Measurements from ENCODE around the gene GYPB.
"Not testable (repeated sequence)": the region's sequence is repeated elsewhere in the genome, so short reads cannot be mapped to it uniquely, and the experiment has no call there.

The GYPB gene

GRCh38 chr4:144008602-144009001, 10.6 kb downstream of the GYPB start:
- not testable (repeated sequence) for DNase-seq

- DNase-seq = not testable (repeated sequence)
Measured at GRCh38 chr4:144007960-144008359, 11.2 kb downstream of the GYPB start.

- DNase-seq = peak; percentile 95
Measured at GRCh38 chr4:144006200-144006803, 12.9 kb downstream of the GYPB start.

GRCh38 chr4:144005558-144005953, 13.6 kb downstream of the GYPB start:
- DNase-seq = not testable (repeated sequence)

DNA sequence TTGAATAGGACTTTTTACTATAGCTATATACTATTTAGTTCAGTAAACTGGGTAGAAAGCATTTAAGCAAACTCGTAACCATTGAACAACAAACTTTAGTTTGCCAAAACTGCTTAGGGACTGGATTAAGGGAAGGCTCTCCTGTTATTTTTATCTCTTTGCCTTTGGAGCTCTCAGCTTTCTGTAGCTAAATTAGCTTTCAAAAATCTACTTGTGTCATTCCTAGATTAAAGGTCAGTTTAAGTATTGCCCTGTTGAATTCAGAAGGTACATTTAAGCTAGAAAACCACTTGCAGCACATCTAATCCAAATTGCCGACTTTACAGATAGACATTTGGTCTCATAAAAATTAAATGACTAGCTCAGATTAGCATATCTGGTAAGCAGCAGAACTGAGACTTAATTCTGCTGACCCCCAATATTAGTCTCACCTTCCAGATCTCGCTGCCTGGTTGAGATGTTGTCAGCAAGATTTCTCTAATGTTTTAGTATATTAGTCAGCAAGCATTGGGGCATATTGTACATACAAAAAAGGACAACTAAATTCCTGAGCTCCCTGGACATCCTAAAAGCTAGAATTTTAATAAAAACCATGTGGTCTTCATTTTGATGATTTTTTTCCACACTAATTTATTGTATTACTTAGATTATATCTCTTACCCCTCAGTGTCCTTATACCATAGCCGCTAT, 14.2 kb downstream of the GYPB start:
- DNase-seq = peak; percentile 13

DNA sequence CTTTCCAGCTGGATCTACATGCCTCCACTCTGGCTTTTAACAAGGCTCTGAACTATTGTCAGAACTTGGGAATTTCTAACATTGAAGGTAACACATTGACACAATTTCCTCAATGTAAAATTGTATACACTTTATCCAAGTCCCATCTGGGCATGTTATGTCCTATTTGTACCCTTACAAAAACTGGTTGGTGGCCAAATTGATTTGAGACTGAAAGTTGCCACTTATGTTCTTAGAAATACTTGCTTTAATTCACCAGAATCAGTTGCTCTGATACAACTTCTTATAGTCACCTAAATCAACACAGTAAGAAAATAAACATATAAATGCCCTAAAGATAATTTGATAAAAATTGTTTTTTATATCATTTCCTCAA, 15.3 kb downstream of the GYPB start:
- not testable (repeated sequence) for DNase-seq

DNA sequence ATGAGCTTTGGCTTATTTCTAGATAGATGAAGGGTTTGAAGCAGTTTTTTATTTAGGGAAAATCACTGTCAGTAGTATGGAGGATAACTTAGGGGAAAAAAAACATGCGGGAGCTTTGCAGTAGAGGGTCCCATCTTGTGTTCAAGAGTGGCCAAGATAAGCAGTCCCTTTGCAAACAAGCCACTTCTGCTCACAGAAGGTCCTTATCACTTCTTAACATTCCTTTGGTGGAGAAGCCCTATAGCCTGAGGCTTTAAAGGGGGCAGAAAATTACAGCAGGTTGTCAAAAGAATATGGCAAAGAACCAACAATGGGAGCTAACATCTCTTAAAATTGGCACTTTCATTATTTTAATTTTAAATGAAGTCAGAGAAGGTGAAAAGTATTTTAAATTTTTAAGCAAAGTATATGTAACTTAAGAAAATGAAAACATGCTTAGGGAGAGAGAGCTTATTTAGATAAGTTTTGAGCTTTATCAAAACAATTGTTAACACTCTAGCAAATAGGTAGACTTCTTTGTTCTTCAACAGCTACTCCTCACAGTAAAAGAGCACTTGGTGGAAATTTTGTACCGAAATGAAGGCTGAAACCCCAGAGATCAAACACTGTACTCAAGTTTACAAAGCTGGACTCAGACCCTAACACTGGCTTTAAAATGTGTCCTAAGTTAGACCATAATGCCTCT, 15.8 kb downstream of the GYPB start:
- DNase-seq = peak; percentile 85

GRCh38 chr4:144000331-144000995, 18.7 kb downstream of the GYPB start:
- DNase-seq = peak; percentile 58

- not testable (repeated sequence) for DNase-seq
Measured at GRCh38 chr4:143996193-143996592, 23.0 kb downstream of the GYPB start.

DNA sequence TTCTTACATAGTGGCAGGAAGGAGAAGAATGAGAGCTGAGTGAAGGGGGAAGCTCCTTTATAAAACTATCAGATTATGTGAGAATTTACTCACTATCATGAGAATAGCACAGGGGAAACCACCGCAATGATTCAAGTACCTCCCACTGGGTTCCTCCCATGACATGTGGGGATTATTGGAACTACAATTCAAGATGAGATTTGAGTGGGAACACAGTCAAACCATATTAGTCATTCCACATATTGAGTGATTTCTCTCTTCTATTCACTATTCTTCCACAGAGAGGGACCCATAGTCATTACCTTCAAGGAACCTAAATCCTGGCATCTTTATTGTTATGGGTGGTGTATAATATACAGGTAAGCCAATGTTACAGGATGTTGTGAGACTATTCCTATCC, 27.4 kb downstream of the GYPB start:
- not testable (repeated sequence) for DNase-seq

DNA sequence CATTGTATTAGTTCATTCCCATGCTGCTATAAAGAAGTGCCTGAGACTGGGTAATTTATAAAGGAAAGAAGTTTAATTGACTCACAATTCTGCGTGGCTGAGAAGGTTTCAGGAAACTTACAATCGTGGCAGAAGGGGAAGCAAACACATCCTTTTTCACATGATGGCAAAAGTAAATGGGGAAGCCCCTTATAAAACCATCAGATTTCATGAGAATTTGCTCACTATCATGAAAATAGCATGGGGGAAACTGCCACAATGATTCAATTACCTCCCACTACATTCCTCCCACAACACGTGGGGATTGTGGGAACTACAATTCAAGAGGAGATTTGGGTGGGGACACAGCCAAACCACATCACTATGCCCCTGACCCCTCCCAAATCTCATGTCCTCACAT, 28.5 kb downstream of the GYPB start:
- DNase-seq = not testable (repeated sequence)

- DNase-seq = no peak
Measured at GRCh38 chr4:143986180-143986579, 33.0 kb downstream of the GYPB start.

- peak; percentile 78 for DNase-seq
Measured at GRCh38 chr4:143980776-143981175, 38.4 kb downstream of the GYPB start.

DNA sequence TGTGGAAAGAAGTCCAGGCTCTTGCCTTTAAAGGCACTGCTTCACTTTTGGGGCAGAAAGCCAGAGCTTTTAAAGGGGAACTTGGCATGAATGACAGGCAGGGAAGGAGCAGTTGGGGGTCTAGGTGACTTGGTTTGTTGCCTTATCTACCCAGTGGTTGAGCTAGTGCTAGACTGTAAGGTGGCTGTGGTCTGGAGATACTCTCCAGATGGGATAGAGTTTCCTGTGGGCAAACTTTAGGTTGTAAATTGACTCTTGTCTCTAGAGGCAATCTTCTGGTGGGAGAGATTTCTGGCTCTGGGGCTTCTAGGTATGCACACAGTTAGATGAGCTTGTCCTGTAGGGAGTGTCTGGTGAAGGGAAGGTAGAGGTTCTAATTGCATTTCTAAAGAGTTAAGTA, 43.7 kb downstream of the GYPB start:
- peak; percentile 80 for DNase-seq

GRCh38 chr4:143974021-143974420, 45.2 kb downstream of the GYPB start:
- DNase-seq = peak; percentile 69

GRCh38 chr4:143961075-143961474, 58.1 kb downstream of the GYPB start:
- peak; percentile 71 for DNase-seq

- DNase-seq = peak; percentile 75
Measured at GRCh38 chr4:143955306-143955705, 63.9 kb downstream of the GYPB start.

DNA sequence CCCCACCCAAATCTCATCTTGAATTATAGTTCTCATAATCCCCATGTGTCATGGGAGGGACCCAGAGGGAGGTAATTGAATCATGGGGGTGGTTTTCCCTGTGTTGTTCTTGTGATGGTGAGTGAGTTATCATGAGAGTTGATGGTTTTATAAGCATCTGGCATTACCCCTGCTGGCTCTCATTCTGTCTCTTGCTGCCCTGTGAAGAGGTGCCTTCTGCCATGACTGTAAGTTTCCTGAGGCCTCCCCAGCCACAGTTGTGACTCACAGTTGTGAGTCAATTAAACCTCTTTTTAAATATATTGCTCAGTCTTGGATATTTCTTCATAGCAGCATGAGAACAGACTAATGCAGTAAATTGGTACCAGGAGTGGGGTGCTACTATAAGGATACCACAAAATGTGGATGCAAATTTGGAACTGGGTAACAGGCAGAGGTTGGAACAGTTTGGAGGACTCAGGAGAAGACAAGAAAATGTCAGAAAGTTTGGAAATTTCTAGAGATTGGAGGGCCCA, 67.7 kb downstream of the GYPB start:
- not testable (repeated sequence) for DNase-seq

GRCh38 chr4:143950967-143951366, 68.2 kb downstream of the GYPB start:
- not testable (repeated sequence) for DNase-seq

DNA sequence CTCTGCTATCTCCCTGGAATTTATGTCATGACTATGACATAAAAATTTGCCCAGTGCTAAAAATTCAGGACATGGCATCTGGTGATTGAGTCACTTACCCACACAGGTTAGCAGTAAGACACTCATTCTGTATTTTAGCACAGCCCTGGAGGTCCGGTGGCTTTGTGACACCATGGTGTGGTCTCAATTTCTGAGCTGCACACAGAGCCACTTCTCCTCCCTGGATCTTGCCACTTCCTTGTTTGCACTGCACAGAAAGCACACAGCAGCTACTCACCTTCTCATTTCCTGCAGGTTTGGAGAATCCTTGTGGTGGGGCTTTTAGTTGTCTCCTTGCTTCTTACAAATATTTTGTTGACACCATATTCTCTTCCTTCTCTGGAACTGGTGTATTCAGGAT, 69.0 kb downstream of the GYPB start:
- DNase-seq = not testable (repeated sequence)

DNA sequence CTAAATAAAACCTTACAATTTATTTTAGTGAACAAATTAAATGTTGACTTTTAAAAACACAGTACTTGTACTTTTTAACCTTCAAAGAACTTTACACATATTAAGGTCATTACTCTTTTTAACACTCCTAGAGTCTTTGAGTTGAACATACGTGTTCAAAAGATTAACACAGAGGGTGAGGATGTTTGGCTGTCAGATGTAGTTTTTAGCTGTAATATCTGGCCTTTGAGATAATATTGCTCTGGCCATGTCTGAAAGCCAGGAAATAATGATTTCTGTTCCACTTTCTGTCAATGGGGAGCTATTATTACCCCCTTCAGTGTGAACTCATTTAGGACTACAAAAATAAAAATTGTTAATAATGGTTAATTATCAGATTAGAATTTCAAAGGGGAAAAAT, 71.7 kb downstream of the GYPB start:
- peak; percentile 55 for DNase-seq
